Activated T-helper 2 cell treated with anti-CD3 and anti-CD28 coated beads, Interferon-gamma antibody, Interleukin-2, Interleukin-4, amounts not matched to agents 10 μg/mL and 5 μg/mL and 100 μg/mL, durations not matched to agents 14 hours and 24 hours and 36 hours (primary cell): ENCODE results near the gene TEX10. TPM values are rescaled to one million over a fixed set of nuclear protein-coding genes. Genes with fewer than 3 reads are reported as not detected.

Experiments
- DNase-seq: peaks from one replicate; pipeline ENCODE4 v3.0.0; 2021; ENCODE audit warnings: low spot score
- H3K27ac Mint-ChIP-seq: one replicate; pipeline ENCODE4 v1.8.0; 2021; ENCODE audit warnings: mixed read lengths
- H3K27me3 Mint-ChIP-seq: one replicate; pipeline ENCODE4 v1.8.0; 2021; ENCODE audit warnings: low read depth, mixed read lengths
- H3K36me3 Mint-ChIP-seq: one replicate; pipeline ENCODE4 v1.8.0; 2021; ENCODE audit warnings: low read depth, mixed read lengths
- H3K4me1 Mint-ChIP-seq: one replicate; pipeline ENCODE4 v1.8.0; 2021; ENCODE audit warnings: low read depth, mixed read lengths
- H3K4me3 Mint-ChIP-seq: one replicate; pipeline ENCODE4 v1.8.0; 2021; ENCODE audit warnings: low read depth, mild to moderate bottlenecking, moderate library complexity, mixed read lengths
- H3K9me3 Mint-ChIP-seq: one replicate; pipeline ENCODE4 v1.8.0; 2021; ENCODE audit warnings: mixed read lengths
- intact Hi-C: fragments of 100-400 bp; cut with micrococcal nuclease; formaldehyde crosslinking; loops from one replicate; pipeline ENCODE4 v1.15.1; 2023
- total RNA-seq: library from RNA; stranded (reverse); gene quantifications from 2 replicates; pipeline ENCODE4 v1.2.3, GENCODE V29; 2022

The TEX10 gene
- total RNA-seq, 1 donor from 2014 or later: 26.9 TPM

- H3K27ac Mint-ChIP-seq: no peak overlapping the region
- H3K36me3 Mint-ChIP-seq: peaks cover 18% of the 10 kb centered on the region
- H3K9me3 Mint-ChIP-seq: no peaks in the 10 kb centered on the region
- H3K4me3 Mint-ChIP-seq: no peak overlapping the region
- no peak for DNase-seq
- intact Hi-C loops: no loop called here
- H3K27me3 Mint-ChIP-seq: no peaks in the 10 kb centered on the region
- H3K4me1 Mint-ChIP-seq: peaks cover 2% of the 10 kb centered on the region
These were observed 83.1 kb downstream of the TEX10 start for GRCh38 chr9:100269656-100270055.

DNA sequence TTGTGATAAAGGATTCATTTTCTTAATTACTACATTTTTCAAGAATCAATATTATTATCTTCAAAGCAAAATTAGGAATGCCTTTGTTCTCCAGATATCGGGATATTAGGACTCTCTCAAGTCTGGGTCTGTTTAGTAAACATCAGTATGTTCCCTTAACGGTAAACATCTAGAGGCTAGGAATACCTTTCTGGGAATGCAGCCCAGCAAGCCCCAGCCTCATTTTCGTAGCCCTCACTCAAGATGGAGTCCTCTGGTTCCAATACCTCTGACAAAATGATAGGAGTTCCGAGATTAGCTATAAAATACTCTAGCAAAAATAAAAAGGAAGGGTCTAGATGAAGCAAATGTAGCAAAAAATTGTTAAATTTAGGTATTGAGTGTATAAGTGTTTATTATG, 84.5 kb downstream of the TEX10 start:
- no peak for DNase-seq
- Mint-ChIP-seq H3K4me1 (peaks cover 2% of the 10 kb centered on the region), H3K36me3 (peaks cover 16% of the 10 kb centered on the region), H3K4me3 (no peak overlapping the region), H3K9me3 (no peaks in the 10 kb centered on the region), H3K27me3 (no peaks in the 10 kb centered on the region), H3K27ac (no peak overlapping the region)
- intact Hi-C loops: no loop called here

GRCh38 chr9:100267211-100267610, 85.5 kb downstream of the TEX10 start:
- peaks cover 10% of the 10 kb centered on the region for H3K36me3 Mint-ChIP-seq
- H3K9me3 Mint-ChIP-seq: no peaks in the 10 kb centered on the region

More at GRCh38 chr9:100267211-100267610, 85.5 kb downstream of the TEX10 start:
- H3K27me3 Mint-ChIP-seq: no peaks in the 10 kb centered on the region
- DNase-seq: no peak
- intact Hi-C loops: no loop called here
- peaks cover 2% of the 10 kb centered on the region for H3K4me1 Mint-ChIP-seq
- no peak overlapping the region for H3K4me3 Mint-ChIP-seq
- H3K27ac Mint-ChIP-seq: no peak overlapping the region

Other genes starting within 250 kb of the TEX10 start
- 16.2 and 17.6 TPM in 2 replicates for gene MSANTD3, start 74.2 kb upstream of the TEX10 start, total RNA-seq
- gene TMEFF1, start 120.2 kb upstream of the TEX10 start, total RNA-seq: 0.52 and 1.1 TPM in 2 replicates
- 0.23 and 0.34 TPM in 2 replicates for gene CAVIN4, start 225.1 kb upstream of the TEX10 start, total RNA-seq